NCI-H82 treated with DMSO at 0.1 percent for 48 hours (cell line): ENCODE measurements around the gene DCP1A.
"Not testable (repeated sequence)": the region's sequence is repeated elsewhere in the genome, so short reads cannot be mapped to it uniquely, and the experiment has no call there.

Experiments used
- DNase-seq: peaks from one replicate; lab custom pipeline; 2025; ENCODE audit not compliant: unreplicated experiment; lab: John Stamatoyannopoulos, UW

DCP1A gene

DNA sequence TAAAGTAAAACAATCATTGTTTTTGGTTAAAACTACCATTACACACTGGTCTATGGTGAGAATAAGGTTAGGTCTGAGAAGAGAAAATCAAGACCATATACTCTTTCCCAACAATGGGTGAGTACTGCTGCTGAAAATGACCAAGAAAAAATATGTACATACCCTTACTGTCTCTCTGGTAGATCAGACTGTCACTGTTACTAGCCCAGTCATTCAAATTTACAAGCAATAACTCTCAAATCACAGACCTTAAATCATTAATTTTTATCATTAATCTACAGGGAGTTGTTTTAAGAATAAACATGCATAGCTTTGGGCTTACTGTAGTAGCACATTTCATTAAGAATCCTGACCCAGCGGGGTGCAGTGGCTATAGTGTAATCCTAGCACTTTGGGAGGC is 17.4 kb downstream of the DCP1A start:
- DNase-seq: no peak

DNA sequence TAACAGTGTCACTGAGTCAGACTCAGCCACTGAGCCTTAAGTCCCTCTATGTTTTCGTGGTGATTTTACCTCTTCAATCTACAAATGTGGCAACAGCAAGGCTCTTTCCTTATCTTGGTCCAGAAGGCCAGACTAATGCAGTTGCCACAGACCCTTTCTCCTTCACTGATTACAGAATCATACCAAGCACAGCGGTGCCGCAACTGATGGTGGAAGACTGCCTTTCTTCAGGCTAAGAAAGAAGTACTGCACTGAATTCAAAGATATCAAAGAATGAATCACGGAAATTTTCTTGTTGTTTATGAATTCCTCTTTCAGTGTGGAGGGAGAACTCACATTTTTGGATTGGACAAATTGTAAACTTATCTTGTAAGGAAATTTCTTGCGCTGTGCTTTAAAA is 18.6 kb downstream of the DCP1A start:
- no peak for DNase-seq

DNA sequence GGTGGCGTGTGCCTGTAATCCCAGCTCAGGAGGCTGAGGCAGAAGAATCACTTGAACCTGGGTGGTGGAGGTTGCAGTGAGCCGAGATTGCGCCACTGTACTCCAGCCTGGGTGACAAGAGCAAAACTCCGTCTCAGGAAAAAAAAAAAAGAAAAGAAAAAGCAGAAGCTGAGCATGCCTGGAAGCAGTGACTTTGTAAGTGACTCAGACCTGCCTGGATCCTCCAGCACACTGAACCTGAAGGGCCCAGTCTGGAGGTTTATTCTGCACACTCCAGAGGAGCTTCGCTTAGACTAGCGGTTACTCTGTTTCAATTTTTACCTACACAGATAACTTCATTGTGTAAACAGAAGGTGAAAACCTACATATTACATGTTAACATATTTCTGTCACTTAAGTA is 19.4 kb downstream of the DCP1A start:
- DNase-seq: not testable (repeated sequence)

DNA sequence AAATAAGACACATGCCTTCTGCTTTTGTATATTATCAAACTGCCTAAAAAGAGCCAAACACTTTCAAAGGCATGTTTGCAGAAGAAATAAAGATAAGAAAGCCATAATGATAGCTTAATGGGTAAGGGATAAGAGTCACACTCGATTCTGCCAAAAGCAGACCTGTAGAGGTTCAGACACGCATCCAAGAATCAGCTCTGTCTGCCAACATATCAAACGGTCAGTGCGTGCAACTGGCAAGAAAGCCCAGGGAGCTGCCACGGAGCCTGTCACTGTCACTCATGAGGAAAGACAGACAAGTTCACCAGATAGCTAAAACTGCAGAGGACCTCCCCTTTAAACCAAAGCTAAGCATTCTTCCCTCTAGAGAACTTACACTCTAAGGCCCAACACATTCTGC is 23.2 kb downstream of the DCP1A start:
- DNase-seq: no peak

DNA sequence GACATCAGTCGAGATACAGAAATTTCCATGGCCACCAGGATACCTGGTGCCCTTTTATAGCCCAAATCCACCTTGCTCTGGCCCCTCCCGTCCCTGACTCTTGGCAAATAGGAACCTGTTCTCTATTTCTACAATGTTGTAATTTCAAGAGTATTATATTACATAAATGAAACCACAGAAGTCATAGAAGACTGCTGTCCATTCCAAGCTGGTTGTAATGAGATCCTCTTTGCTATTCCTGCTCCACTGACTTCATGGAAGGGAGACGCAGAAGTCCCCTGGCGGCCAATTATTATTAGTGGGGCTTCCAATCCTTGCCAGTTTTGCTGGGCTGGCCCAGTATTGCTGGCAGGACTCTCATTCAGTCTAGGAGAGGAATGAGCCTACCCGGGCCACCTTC is 26.6 kb downstream of the DCP1A start:
- DNase-seq: no peak

DNA sequence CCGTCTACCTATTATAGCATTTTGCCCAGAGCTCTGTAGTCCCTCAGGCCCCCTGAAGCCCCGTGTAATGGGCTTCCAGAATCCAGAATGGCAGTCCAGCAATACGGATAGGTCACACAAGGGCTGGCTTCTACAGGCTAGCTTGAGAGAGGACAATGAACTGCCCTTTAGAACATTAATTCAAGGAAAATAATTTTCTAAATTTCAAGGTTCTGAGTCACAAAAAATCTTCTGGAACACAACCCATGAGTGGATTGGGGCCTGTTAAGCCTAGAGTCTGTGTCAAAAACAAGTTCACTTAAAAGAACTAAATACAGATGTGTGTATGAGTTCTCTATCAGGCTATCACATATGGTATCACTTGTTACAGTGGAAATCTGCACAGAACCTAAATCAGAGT is 28.8 kb downstream of the DCP1A start:
- DNase-seq: no peak

DNA sequence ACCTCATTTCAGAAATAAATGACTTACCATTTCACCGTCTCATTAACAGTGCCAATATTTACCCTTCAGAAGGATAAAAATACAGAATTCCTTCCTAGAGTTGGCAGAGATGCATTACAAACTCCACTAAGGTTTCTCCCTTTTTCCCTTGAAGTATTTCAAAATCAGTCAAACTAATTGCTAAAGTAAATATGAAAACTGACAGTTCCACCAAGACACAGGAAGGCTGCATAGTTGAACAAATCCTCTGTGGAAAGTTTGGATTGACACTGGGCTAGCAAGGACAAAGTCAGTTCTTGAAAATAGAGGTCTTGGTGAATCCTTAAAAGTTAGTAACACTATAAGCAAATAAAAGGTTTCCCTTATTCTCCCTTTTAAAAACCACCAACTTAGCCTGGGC is 34.5 kb downstream of the DCP1A start:
- DNase-seq: no peak

DNA sequence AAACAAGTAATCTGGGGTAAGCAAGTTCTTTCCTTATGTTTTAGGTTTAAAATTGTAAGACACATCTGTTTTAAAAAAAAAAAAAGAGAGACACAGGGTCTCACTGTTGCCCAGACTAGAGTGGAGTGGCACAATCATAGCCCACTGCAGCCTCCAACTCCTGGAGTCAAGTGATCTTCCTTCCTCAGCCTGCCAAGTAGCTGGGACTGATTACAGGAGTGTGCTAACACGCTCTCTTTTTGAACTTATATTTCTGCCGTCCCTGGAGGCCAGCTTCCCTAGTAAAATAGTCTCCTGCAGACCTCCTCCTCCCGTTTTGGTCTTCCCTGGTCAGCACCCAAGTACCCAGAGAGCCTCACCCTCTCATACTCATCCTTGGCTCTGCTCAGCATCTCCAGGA is 35.5 kb downstream of the DCP1A start:
- DNase-seq: no peak

DNA sequence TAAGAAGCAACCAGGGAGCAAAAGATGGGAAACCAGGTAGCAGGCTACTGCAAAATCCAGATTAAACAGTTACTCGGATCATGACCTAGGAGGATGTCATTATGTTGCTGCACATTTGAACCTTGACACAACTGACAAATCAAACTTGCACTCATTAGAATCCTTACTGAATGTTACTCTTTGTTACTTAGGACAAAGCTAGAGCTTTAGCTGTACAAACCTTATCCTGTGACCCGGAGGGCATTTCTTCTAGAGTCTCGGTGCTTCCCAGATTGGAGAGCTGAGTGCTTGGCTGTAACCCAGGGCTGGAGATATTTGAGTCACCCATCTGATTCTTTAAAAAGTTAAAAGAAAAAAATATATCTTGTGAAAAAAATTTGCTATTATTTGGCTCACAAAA is 43.4 kb downstream of the DCP1A start:
- no peak for DNase-seq

DNA sequence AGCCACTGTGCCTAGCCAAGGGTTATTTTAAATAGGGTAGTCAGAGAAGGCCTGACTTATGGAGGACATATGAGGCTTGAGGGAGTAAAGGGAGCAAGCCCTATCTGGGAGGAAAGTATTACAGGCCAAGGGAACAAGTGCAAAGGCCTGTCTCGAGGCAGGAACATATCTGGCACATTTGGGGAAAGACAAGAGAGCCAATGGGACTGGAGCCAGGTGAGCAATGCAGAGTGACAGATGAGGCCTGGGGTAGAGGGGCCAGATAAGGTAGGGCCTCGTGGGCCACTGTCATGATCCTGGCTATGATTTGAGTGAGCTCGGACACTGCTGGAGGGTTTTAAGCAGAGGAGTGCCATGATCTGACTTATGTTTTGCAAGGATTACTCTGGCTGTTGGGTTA is 43.8 kb downstream of the DCP1A start:
- DNase-seq: no peak

DNA sequence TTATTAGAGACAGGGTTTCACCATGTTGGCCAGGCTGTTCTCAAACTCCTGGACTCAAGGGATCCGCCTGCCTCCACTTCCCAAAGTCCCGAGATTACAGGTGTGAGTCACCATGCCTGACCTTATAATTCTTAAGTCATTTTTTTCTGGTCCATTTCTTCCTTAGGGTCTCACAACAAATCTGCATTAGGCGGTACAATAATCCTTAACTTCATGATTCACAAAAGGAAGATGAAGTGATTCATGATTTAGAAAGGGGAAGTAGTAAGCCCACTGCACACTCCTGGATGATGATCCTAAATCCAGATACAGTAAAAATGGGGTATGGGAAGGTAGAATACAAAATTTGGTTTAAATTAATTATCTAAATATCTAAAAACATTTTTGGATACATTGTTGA is 46.5 kb downstream of the DCP1A start:
- no peak for DNase-seq

DNA sequence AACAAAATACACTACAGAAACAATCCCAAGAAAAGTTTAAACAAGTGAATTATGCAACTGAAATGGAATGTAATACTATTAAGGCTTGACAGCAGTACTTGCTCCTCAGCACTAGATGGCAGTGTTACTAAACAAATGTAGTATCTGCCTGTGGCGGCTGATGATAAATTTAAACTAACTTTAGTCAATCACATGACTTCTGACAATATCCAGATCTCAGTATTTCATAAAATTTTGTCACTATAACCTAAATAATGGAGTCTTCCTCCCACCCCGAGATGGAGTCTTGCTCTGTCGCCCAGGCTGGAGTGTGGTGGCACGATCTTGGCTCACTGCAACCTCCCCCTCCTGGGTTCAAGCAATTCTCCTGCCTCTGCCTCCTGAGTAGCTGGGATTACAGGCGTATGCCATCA is 47.7 kb downstream of the DCP1A start:
- peak; percentile 11 for DNase-seq

DNA sequence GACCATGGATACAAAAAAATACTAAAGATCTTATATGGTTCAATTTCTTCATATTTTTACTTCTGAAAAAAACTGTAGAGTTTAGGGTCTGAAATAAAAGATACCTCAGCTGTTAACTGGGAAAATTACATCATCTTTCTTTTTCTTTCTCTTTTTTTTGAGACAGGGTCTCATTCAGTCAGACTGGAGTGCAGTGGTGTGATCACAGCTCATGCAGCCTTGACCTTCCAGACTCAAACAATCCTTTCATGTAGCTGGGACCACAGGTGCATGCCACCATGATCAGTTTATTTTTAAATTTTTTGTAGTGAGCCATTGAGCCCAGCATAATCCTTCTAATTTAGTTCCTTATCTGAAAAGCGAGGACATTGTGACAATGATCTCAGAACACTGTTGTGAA is 51.9 kb downstream of the DCP1A start:
- no peak for DNase-seq

DNA sequence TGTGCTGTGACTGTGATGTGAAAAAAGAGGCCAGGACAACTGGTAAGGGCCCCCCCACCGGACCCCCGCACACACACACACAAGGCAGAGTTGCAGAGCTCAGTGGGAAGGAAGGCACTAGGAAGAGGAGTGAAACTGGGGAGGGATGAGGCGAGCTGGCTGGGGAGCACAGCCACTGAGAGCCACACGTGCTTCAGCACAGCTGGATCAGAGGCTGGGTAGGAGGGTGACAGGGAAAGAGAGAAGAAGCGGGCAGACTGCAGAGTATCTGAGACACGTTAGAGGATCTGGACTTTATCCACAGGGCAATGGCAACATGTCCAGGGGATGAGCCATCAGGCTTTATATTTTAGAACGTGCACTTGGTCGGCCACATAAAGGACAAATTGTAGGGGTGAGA is 53.5 kb downstream of the DCP1A start:
- no peak for DNase-seq

DNA sequence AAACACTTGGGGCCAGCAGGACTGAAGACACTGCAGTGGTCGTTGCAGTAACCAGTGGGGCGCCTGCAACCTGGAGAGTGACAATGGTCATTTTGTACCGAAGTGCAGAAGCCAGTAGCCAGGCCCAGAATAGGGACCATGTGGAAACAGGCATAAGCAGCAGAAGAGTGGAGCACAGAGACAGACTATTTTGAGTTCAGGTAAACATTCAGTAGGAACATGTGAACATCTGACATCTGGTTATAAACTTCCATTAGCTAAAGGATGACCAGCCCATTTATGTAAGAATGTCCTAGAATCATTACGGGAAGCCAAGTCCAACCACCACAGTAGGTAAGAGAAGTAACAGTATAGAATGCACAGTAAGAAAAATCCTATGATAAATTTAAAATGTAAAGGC is 59.1 kb downstream of the DCP1A start:
- DNase-seq: no peak

DNA sequence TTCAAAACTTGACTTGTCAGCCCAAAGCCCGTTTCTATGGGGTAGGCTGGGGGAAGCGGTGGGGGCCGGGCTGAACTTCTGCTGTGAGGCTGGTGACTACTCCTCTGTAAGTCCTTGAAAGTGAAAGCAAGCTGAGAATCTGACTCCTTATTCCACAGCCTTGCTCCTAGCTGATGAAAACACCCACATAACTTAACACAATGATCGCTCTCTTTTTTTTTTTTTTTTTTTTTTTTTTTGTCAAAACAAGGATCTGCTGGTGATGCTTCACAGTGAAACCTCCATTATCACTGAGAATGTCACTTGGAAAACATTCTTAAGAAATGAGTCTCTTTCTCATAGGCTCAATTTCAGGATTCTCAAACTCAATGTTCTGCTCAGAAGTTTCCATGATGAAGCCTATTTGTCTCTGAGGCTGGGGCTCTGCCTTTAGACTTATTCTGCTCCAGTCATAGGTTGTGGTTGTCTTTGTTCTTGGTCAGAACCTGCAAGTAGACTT is 60.2 kb downstream of the DCP1A start:
- no peak for DNase-seq

DNA sequence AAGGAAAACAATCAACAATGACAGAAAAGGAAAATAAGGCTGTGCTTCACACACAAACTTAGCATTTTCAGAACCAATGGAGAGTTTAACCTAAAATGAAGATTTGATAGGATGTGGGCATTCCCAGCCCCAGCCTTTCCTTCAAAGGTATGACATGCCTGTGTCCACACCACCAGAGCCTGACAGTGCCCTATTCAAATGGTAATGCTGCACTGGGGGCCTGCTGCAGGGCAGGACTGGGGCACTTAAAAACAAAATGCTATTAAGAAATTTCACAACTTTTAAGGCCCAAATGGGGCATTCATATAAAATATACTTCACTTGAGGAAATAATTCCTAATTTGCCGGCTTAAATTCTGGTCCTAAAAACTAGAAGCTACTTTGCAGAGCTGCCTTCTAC is 60.6 kb downstream of the DCP1A start:
- no peak for DNase-seq

DNA sequence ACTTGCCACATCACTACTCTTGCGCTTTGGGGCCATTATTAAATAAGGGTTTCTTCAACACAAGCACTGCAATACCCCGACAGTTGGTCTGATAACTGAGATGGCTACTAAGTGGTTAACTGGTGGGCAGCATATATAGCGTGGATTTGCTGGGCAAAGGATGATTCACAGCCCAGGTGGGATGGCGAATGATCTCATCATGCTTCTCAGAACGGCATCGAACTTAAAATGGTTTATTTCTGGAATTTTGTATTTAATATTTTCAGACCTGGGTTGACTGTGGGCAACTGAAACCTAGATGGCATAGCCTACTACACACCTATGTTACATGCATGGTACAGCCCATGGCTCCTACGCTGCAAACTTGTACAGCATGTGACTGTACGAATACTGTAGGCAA is 64.8 kb downstream of the DCP1A start:
- no peak for DNase-seq

DNA sequence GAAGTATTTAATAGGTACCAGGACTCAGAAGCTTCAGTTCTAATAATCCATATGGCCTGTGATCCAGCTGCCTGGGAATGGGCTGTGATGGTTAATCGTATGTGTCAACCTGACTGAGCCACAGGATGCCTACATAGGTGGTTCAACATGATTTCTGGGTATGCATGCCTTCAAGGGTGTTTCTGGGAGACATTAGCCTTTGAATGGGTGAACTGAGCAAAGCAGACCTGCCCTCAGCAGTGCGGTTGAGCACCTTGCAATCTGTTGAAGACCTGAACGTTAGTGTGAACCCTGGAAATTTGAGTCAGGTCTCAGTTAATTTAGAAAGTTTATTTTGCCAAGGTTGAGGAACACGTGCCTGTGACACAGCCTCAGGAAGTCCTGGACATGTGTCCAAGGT is 68.7 kb downstream of the DCP1A start:
- no peak for DNase-seq

DNA sequence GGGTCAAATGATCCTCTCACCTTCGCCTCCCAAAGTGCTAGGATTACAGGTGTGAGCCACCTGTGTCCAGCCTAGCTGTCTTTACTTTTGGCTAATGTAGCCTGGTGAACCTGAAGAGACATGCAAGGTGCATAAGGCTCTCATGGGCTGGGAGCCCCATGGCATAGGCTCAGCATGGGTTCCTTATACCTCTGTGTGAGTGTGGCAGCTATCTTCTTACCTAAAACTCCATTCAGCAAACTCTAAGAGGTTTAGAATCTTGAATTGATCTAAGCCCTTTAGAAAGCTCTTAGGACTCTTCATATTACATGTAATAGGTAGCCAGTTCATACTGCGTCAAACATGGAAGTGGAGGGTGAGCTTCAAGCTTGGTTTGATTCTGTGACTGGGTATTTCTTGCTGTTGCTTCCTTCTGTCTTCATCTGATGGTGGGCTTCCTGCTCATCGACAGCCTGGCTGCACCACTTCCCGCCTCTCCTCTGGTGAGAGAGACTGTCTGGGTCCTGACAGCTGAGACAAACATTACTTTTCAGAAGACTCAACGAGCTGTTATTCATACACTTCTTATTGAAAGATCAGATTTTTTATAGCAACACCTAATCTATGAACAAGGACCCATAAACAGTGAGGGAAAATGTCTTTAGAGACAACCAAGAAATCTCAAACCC is 72.3 kb downstream of the DCP1A start:
- DNase-seq: no peak

DNA sequence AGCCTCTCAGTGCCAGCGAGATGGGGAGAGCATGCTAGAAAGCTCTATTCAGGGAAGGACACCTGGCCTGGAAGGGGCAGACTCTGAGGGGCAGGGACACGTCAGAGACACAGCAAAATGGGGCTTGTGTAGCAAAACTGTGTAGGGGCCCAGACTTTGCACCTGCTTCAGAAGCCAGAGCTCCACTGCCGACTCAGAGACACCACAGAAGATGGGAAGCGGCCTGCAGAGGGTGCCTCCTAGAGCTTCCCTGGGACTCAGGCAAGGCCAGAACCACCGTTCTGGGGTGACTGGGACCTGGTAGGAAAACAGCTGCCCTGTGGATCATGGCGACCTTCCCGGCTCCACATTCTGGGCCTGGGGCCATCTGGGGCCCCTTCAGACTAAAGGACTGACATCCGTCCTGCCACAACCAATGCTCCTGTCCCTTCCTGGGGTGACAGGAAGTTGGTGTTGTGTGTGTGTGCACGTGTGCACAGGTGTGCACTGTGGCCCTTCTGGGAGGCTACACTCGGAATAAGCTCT is 74.1 kb downstream of the DCP1A start:
- no peak for DNase-seq

DNA sequence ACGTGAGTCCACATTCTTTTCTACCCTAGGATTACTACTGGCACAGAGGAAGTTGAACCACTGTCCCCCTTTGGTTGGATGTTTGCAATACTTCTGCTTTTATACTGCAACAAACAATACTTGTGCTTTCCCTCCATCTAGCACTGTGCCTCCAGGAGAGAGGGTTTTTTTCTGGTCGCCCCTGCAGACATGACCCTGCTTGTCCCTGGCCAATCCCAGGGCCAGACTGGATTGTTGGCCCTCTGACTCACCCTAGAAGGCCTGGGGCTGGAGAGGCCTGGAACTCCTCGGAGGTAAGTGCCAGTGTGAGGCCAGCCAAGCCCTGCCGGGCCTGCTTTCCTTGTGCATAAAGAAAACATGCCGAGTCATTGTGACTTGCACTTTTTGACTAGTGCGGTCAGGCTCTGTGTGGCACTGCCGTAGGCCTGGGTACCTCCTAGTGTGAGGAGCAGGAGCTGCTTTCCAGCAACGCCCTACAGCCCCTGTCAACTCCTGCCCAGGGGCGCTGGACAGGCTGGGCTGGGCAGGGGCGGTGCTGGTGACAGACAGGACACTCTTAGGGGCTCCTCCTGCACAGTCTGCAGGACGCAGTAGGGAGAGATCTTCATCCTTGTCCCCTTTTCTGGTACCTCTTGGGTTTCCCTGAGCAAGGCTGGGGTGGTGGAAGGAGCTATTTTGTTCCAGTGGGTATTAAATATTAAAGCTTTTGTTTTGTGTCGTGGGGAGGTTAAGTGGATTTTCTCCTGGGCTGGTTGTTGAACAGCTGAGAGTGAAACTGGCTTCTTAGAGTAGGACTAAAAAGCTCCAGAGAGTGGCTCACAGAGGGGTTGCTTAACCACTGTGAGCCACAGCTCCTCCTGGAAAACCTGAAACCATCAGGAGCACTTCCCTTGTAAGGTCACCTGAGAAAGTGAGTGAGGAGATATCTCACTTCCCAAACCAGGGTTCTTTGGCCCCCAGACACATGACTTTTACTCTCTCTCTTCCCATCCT is 77.2 kb downstream of the DCP1A start:
- peak; percentile 3 for DNase-seq
